ENCODE measurements around the gene POLR2L. TPM values are rescaled to one million over a fixed set of nuclear protein-coding genes. Genes with fewer than 3 reads are reported as not detected.

The POLR2L gene
- total RNA-seq, 1 experiment from 2014 or later: 118 TPM

DNA sequence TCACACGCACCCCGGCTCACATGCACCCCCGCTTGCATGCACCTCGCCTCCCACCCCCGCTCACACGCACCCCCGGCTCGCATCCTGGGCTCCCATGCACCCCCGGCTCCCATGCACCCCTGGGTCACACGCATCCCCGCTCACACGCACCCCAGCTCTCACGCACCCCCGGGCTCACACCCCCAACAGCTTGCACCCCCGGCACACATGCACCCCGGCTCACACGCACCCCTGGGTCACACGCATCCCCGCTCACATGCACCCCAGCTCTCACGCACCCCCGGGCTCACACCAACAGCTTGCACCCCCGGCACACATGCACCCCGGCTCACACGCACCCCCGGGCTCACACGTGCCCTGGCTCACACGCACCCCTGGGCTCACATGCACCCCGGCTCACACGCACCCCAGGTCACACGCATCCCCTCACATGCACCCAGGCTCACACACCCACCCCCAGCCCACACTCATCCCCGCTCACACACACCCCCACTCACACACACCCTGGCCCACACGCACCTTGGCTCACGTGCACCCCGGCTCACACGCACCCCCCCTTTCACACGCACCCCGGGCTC lies 16.5 kb upstream of the POLR2L start:
- H3K27ac Mint-ChIP-seq (ENCODE audit: low read depth, unreplicated experiment): no peak overlapping the region
- TF ChIP-seq, protein P1, sequence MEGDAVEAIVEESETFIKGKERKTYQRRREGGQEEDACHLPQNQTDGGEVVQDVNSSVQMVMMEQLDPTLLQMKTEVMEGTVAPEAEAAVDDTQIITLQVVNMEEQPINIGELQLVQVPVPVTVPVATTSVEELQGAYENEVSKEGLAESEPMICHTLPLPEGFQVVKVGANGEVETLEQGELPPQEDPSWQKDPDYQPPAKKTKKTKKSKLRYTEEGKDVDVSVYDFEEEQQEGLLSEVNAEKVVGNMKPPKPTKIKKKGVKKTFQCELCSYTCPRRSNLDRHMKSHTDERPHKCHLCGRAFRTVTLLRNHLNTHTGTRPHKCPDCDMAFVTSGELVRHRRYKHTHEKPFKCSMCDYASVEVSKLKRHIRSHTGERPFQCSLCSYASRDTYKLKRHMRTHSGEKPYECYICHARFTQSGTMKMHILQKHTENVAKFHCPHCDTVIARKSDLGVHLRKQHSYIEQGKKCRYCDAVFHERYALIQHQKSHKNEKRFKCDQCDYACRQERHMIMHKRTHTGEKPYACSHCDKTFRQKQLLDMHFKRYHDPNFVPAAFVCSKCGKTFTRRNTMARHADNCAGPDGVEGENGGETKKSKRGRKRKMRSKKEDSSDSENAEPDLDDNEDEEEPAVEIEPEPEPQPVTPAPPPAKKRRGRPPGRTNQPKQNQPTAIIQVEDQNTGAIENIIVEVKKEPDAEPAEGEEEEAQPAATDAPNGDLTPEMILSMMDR (IDR thresholded peaks at IDR 0.05; ENCODE audit: unreplicated experiment): no peak
- ChIA-PET POLR2A (interaction anchor here (0.6 to 1.4 kb wide), 2 partner anchors 12 to 17 kb away, joined by 3 to 4 read pairs; no protein-coding TSS in a partner anchor), CTCF (interaction anchor here (0.5 to 1.4 kb wide), 3 partner anchors 11 to 194 kb away, joined by 3 to 4 read pairs (median 3); no protein-coding TSS in a partner anchor)
- no peak for DNase-seq (ENCODE audit: unreplicated experiment)
- H3K9me3 Mint-ChIP-seq (ENCODE audit: unreplicated experiment): no peaks in the 10 kb centered on the region
- H3K4me1 Mint-ChIP-seq (ENCODE audit: insufficient read depth, unreplicated experiment): no peaks in the 10 kb centered on the region
- intact Hi-C loops (cut with micrococcal nuclease): no loop called here
- no peaks in the 10 kb centered on the region for H3K27me3 Mint-ChIP-seq (ENCODE audit: insufficient read depth, unreplicated experiment)
- no TSS peak for BruUV-seq (replicated peaks)
- H3K4me3 Mint-ChIP-seq (ENCODE audit: unreplicated experiment): no peak overlapping the region
- peaks cover 27% of the 10 kb centered on the region for H3K36me3 Mint-ChIP-seq (ENCODE audit: insufficient read depth, unreplicated experiment)

DNA sequence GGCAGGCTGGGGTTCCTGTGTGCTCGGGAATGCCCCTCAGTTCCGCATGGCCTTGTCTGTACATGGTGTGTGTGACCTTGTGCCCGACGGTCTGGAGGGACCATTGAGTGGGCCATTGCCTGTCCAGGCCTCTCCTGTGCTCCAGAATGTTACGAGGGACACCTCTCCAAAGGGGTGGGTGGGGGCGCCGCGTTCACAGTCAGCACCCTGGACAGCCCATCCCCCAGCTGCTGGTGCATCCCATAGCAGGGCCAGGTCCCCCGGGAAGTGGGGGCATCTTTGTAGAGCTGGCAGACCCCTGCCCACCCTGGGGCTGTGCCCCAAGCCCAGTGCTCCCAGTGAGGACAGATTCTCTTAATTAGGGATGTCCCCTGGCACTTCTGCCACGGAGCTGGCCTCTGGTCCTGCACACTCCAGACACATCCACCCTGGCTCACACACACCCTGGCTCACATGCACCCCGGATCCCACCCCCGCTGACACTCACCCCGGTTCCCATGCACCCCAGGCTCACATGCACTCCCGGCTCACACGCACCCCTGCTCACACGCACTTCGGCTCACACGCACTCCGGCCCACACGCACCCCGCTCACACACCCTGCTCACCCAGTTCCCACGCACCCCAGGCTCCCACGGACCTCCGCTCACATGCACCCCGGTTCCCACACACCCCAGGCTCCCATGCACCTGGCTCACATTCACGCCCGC lies 15.9 kb upstream of the POLR2L start:
- no peak for DNase-seq (ENCODE audit: unreplicated experiment)
- intact Hi-C loops (cut with micrococcal nuclease): no loop called here
- TF ChIP-seq, protein P1 (IDR thresholded peaks at IDR 0.05; ENCODE audit: unreplicated experiment): no peak
- BruUV-seq (replicated peaks): no TSS peak
- H3K27ac Mint-ChIP-seq (ENCODE audit: low read depth, unreplicated experiment): no peak overlapping the region
- no peaks in the 10 kb centered on the region for H3K4me1 Mint-ChIP-seq (ENCODE audit: insufficient read depth, unreplicated experiment)
- CTCF ChIA-PET: interaction anchor here (0.5 to 1.4 kb wide), 3 partner anchors 11 to 195 kb away, joined by 3 to 4 read pairs (median 3); no protein-coding TSS in a partner anchor
- H3K36me3 Mint-ChIP-seq (ENCODE audit: insufficient read depth, unreplicated experiment): peaks cover 24% of the 10 kb centered on the region
- H3K4me3 Mint-ChIP-seq (ENCODE audit: unreplicated experiment): no peak overlapping the region
- POLR2A ChIA-PET: interaction anchor here (0.6 kb wide), 1 partner anchor 18 kb away, joined by 3 read pairs; no protein-coding TSS in a partner anchor
- H3K27me3 Mint-ChIP-seq (ENCODE audit: insufficient read depth, unreplicated experiment): no peaks in the 10 kb centered on the region
- H3K9me3 Mint-ChIP-seq (ENCODE audit: unreplicated experiment): no peaks in the 10 kb centered on the region

DNA sequence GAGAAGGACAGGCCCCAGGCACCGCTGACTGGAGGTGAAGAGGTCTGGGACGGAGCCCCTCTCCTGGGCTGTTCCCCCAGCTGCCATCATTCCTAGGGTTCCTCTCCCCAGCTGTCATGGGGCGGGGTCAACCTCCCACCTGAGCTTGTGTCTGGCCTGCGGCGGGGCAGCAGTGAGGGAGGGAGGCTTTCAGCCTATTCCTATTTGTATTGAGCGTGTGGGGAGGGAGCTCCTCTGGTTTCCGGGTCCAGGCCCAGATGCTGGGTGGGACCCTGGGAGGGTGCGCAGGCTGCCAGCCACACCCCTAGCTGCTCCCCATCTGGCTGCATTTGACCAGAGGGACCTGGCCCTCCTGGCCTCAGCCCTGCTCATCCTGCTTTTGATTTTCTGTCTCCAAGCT lies 14.1 kb upstream of the POLR2L start:
- ChIA-PET POLR2A (interaction anchor here (0.6 to 1.4 kb wide), 3 partner anchors 9 to 394 kb away, joined by 3 to 4 read pairs (median 3); no protein-coding TSS in a partner anchor), CTCF (interaction anchor here (1.3 kb wide), 1 partner anchor 8 kb away, joined by 4 read pairs; no protein-coding TSS in a partner anchor)
- no peaks in the 10 kb centered on the region for H3K27me3 Mint-ChIP-seq (ENCODE audit: insufficient read depth, unreplicated experiment)

DNA sequence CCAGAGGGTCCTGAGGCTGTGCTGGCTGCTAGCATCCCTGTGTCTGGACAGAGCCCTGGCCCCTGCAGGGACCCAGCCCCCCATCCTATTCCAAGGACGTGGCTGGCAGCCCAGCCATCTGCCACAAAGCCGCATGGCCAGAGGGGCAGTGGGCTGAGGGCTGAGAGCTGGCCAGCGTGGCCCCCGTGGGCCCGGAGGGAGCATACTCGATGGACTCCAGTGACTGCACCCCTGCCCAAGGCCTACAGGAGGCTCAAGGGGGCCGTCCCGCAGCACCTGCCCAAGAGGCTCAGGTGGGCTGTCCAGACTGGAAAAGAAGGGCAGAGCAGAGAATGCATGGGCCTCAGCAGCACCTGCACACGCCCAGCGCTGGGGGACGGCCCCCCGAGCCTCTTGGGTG lies 13.5 kb upstream of the POLR2L start:
- CTCF ChIA-PET: interaction anchor here (1.3 kb wide), 1 partner anchor 8 kb away, joined by 4 read pairs; no protein-coding TSS in a partner anchor
- no TSS peak for BruUV-seq (replicated peaks)
- no peaks in the 10 kb centered on the region for H3K9me3 Mint-ChIP-seq (ENCODE audit: unreplicated experiment)
- H3K4me1 Mint-ChIP-seq (ENCODE audit: insufficient read depth, unreplicated experiment): no peaks in the 10 kb centered on the region
- H3K4me3 Mint-ChIP-seq (ENCODE audit: unreplicated experiment): no peak overlapping the region
- intact Hi-C loops (cut with micrococcal nuclease): no loop called here
- H3K27me3 Mint-ChIP-seq (ENCODE audit: insufficient read depth, unreplicated experiment): no peaks in the 10 kb centered on the region
- H3K27ac Mint-ChIP-seq (ENCODE audit: low read depth, unreplicated experiment): no peak overlapping the region
- POLR2A ChIA-PET: interaction anchor here (1.4 kb wide), 1 partner anchor 8 kb away, joined by 4 read pairs; no protein-coding TSS in a partner anchor
- TF ChIP-seq, protein P1 (IDR thresholded peaks at IDR 0.05; ENCODE audit: unreplicated experiment): no peak
- no peak for DNase-seq (ENCODE audit: unreplicated experiment)
- H3K36me3 Mint-ChIP-seq (ENCODE audit: insufficient read depth, unreplicated experiment): peaks cover 12% of the 10 kb centered on the region

More for the DNA sequence above, 14.1 kb upstream of the POLR2L start:
- TF ChIP-seq, protein P1 (IDR thresholded peaks at IDR 0.05; ENCODE audit: unreplicated experiment): no peak
- no peaks in the 10 kb centered on the region for H3K9me3 Mint-ChIP-seq (ENCODE audit: unreplicated experiment)
- H3K4me3 Mint-ChIP-seq (ENCODE audit: unreplicated experiment): no peak overlapping the region
- DNase-seq (ENCODE audit: unreplicated experiment): no peak
- H3K36me3 Mint-ChIP-seq (ENCODE audit: insufficient read depth, unreplicated experiment): peaks cover 14% of the 10 kb centered on the region
- BruUV-seq (replicated peaks): no TSS peak
- intact Hi-C loops (cut with micrococcal nuclease): no loop called here
- no peaks in the 10 kb centered on the region for H3K4me1 Mint-ChIP-seq (ENCODE audit: insufficient read depth, unreplicated experiment)
- H3K27ac Mint-ChIP-seq (ENCODE audit: low read depth, unreplicated experiment): no peak overlapping the region

All from MCF 10A (cell line).